Fibroblast of mammary gland (primary cell): Measurements from ENCODE around the gene DMXL1.
A peak's percentile ranks its signal among the peaks of the same experiment; 100 is the strongest.

Experiments used
- DNase-seq: peaks from one replicate; pipeline ENCODE4 v3.0.0-alpha.2; 2010; ENCODE audit warnings: low read depth
- H3K4me3 ChIP-seq: 2 replicates; pipeline ENCODE4 v1.5.1; 2011; ENCODE audit warnings: low read depth, mild to moderate bottlenecking, low read length, moderate library complexity; ENCODE audit not compliant: control insufficient read depth
- CTCF ChIP-seq: conservative IDR thresholded peaks from 2 replicates; pipeline ENCODE4 v1.5.1; 2011; ENCODE audit warnings: low read depth, low read length, inconsistent platforms; ENCODE audit not compliant: control insufficient read depth, insufficient read depth

The DMXL1 gene

GRCh38 chr5:119243888-119244287 is 173.0 kb downstream of the DMXL1 start:
- H3K4me3 ChIP-seq = no peak overlapping the region
- TF ChIP-seq CTCF = no peak
- DNase-seq = no peak

- DNase-seq = peak; percentile 60
- no peak overlapping the region for H3K4me3 ChIP-seq
- TF ChIP-seq CTCF = no peak
Measured at GRCh38 chr5:119250946-119251901, 180.3 kb downstream of the DMXL1 start.

- no peak overlapping the region for H3K4me3 ChIP-seq
- peak; percentile 48 for DNase-seq
- peak; percentile 44 for TF ChIP-seq CTCF
Measured at GRCh38 chr5:119255571-119256356, 184.9 kb downstream of the DMXL1 start.

DNA sequence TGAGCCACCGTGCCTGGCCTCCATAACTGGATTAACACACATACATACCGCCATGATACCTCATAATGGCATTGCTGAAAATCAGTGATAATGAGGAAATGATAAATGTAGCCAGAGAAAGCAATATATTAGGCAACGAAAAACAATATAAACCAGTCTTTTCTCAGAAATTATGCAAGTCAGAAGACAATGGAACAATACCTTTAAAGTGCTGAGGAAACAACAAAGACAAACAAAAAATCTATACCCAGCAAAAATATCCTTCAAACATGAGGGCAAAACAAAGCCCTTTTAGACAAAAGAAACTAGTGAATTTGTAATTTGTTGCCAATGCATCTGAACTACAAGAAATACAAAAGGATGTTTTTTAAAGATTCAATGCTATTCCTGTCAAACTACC is 186.7 kb downstream of the DMXL1 start:
- TF ChIP-seq CTCF = no peak
- no peak overlapping the region for H3K4me3 ChIP-seq
- no peak for DNase-seq

GRCh38 chr5:119263639-119264038 is 192.8 kb downstream of the DMXL1 start:
- TF ChIP-seq CTCF = no peak
- no peak for DNase-seq
- no peak overlapping the region for H3K4me3 ChIP-seq

DNA sequence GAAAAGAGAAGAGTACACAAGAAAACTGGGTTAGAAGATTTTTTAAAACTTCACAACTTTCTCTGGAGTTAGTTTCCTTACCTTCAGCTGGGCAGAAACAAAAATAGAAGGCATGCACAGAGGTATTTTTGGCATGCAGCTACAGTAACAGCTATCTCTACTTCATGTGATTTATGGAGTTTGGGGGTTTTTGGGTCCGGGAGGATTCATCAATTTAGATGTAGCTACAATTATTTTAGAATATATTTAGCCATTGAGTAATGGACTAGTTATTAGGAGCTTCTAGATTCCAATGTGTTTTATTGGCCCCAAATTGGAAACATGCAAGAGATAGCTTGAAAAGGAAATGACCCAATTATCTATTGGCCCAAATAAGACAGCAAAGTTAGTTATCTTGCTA is 193.3 kb downstream of the DMXL1 start:
- DNase-seq = no peak
- TF ChIP-seq CTCF = no peak

More for the DNA sequence above, 193.3 kb downstream of the DMXL1 start:
- no peak overlapping the region for H3K4me3 ChIP-seq
